ENCODE results near the gene LSM3.

Gene LSM3

DNA sequence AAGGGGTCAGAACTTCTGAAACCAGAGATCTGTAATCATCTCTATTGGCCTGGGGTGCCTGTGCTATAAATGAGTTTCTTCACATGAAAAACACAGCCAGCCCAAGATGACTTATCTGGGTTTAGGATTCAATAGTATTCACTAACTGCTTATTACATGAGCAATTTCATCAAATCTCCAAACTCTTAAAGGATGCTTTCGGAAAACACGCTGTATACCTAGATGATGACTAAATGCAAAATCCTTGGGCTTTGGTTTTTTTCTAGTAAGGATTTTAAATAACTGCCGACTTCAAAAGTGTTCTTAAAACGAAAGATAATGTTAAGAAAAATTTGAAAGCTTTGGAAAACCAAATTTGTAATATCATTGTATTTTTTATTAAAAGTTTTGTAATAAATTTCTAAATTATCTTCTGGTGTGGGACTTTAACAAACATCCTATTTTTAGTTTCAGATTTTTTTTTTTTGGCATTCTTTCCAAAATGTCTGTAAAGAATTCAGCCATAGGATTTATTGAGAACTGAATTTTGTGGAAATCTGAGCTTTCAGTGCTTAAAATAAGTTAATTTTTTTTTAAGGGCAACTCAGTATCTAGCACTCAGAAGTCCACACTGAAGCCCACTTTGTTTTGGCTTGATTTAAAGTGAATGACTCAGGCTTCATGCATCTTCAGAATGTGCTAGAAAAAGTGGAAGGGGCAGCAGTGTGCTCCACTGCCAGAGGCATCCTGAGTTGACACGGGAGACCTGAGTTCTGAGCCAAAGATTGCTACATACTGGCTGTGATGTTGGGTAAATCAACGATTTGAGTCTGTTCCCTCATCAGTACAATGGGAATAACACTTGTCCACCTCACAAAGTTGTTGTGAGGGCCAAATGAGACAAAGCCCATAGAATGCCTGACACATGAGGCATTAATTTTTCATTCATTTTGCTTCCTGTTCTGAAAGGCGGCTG lies 35.1 kb upstream of the LSM3 start:
- no peak for DNase-seq

DNA sequence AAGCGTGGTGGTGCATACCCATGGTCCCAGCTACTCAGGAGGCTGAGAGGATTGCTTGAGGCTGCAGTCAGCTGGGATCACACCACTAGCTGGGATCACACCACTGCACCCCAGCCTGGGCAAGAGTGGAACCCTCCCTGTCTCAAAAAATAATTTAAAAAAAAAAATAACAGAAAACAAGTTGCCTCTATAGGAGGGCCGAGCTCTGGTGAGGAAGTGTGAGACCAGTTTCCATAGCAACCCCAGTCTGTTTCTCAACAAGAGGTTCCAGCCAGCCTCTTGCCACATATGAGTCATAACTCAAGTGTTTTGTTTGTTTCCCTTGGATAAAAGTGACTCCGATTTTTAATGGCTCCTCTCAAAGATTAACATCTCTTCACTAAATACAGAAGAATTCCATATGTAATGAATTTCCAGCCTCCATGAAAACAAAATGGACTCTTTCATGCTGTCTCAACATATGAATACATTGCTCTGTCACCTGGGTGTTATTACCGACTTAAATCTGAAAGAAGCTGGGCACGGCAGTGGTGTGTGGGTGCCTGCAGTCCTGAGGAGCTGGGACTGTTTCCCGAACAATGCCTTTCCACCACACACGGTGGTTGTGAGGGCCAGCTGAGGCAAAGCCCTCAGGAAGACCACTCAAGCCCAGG lies 34.1 kb upstream of the LSM3 start:
- peak; percentile 75 for DNase-seq

DNA sequence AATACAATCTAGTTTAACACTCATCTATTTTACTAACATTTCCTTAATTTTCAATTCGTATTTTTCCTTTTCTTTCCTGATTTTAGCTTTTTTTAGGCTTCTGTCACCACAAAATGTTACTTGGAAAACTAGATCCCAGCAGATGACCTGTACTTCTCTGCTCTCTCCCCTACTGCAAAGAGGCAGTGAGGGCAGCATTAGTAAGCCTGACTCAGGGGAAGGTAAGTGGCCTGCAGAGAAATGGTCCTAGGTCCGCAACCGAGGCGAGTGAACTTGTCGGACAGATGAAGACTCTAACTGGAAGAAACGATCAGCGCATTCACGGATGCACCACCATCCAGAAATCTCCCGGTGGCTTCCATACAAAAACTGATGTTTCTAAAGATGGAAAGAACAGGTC lies 33.4 kb upstream of the LSM3 start:
- DNase-seq = no peak

DNA sequence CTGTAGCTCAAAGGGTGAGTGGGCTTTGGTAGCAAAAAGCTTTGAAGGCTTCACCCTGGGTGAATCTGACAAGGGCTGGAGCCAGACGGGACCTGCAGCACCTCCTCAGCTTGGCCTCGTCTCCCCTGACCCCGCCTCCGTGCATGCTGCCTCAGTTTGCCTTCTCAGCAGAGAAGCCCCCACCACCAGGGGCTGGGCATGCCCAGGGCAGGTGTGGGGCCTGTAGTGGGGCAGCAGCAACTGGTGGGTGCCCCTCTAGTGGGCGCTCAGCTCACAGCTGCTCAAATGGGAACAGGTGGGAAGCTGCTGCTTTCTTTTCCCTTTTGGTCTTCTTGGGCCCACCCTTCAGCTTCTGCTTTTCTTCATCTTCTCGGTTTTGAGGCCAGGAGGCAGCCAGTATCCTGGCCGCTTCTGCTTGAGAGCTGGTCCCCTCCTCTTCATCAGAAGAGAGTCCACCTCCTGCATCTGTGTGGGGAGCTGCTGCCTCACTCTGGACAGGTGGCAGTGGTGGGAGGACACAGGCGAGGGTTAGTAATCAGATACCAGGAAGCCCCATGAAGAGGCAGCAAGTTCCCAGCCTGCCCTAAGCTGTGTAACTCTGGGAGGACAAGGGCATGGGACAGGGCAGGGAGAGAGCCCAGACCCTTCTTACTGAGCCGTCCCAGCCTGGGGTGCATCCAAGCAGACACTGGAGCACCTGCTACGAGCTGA lies 32.8 kb upstream of the LSM3 start:
- no peak for DNase-seq

DNA sequence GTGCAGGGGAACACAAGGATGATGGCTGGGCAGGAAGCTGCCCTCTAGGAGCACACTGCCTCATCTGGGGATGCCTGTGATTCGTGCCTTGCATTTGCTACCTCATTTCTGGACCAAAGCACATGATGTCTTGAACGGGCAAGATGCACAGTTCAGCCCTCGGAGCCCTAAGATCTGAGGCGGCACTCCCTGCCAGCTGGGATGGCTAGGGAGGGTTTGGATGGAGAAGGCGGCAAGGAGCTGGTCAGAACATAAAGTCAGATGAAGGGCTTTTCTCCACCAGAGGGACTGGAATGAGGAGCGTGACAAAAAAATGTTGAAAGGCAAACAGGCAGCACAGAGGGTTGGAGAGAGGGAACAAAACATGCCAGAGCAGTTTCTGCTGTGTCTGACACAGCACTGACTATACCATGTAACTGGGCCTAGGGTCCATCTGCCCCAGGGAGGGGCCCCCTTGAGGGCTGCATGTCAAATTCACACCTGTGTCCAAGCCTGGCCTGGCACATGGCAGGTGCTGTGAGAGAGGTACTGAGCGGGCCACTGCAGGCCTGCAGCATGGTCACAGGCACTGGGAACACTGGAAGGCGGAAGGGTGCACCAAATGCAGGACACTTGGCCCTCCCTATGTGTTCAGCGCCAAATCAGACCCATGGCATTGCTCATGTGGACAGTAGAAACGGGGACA lies 32.1 kb upstream of the LSM3 start:
- no peak for DNase-seq

DNA sequence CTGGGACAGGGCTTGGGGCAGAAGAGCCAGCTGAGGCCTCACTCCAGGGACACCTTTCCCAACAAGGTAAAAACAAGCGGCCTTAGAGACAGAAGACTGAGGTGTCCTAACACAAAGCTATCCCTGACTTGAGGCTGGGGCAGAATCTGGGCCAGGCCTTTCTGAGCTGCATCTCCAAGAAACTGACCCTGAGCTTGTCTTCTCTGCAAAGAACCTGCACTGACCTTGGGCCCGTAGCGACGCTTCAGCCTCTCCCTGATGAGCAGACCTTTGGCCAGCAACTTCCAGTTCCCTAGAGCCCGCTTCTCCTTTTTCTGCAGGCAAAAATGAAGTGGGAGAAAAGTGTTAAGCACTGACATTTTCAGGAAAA lies 31.6 kb upstream of the LSM3 start:
- DNase-seq = no peak

DNA sequence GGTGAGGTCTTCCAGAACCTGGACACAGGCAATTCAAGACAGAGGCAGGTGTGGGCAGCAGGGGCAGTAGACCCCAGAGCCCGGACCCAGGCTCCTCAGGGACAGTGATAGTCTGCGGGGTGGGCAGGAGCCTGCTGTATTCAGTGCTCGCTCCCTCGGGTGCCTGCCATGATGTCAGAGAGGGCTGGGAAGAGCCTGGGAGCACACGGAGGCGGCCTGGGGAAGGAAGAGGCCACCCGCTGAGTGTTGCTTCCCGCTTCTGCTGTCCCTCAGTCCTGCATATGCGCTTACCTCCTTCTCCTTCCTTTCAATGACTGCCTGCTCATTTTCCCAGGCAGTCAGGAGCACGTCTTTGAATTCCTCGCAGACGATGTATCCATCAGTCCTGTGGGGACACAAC lies 31.0 kb upstream of the LSM3 start:
- no peak for DNase-seq

DNA sequence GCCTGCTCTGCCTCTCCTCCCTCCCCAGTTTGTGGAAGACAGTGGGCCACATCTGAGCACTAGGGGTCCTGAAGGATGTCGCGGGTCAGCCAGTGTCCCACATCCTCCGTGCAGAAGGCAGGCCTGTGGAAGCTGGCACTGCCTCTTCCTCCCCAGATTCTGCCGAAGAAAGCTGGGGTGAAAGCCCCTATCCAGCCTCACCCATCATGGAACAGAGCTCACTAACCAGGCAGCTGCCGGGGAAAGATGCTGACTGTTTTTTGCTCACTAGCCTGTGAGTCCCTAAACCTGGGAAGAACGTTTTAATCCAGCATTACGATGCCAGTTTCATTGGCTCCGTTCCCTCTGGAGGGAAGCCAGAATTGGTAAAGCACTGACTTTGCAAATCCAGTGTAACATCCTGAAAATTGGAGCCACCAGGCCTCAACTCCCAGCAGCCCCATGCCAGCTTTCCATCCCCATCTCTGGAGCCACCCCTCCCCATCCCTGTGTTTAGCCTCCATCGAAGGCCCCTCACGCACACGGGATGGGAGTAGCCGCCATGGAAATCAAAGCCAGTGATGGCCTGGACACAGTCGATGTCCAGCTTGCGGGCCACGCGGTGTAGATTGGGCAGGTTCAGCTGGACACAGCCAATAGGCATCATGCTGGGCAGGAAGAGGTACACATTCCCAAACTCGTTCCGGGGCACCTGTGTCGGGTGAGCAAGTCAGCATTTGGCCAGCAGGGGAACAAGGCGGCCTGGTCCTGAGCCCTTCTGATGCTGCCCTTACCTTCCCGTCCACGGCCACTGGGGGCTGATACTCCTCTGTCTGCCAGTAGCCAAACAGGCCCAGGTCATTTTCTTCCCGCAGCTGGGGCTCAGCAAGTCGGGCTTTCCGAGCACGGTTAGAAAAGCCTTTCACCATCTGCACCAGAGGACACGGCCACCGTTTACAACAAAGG lies 30.3 kb upstream of the LSM3 start:
- no peak for DNase-seq

DNA sequence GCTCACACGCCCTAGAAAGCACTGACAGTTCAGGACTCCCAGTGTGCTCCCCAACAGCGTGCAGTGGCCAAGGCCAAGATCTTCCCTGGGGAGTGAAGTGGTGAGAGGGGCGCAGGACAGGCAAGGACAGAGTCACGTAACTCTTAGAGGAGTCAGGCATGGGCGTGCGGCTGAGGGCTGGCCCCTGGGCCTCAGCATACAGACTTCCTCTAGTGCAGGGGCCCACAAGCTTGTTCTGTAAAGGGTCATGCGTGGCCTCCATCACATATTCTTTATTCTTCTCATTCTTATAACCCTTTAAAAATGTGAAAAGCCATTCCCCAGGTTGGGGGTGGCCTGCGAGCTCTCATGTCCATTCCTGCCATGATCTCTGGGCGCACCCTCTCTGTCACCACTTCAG lies 28.5 kb upstream of the LSM3 start:
- no peak for DNase-seq

DNA sequence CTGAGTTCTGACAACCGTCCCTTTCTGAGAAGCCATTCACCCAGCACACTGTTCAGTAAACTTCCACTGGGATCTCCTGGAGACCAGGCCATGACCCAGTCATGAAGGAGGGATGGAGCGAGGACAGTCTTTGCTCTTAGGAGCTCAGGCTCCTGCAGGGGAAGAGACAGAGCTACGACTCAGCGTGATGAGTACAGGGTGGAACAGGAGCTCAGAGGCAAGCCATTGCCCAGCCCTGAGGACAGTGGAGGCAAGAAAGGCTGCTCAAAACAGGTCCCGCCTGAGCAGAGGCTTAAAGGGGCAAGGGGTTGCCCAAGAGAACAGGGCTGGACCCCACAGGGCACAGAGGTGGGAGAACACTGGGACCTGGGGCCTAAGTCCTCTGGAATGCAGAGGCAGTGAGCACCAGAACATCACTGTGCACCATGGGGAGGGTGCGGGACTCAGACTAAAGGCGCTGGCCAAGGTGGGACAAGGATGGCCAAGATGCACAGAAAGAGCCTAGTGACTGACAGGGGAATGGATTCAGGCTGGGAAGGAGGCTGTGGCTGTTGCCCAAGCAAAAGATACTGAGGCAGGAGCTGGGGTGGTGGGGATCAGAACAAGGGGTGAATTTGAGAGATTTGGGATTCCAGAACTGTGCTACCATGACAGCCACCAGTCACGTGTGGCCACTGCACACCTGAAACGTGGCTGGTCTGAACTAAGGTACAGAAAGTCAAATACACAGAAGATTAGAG lies 28.0 kb upstream of the LSM3 start:
- DNase-seq = no peak

DNA sequence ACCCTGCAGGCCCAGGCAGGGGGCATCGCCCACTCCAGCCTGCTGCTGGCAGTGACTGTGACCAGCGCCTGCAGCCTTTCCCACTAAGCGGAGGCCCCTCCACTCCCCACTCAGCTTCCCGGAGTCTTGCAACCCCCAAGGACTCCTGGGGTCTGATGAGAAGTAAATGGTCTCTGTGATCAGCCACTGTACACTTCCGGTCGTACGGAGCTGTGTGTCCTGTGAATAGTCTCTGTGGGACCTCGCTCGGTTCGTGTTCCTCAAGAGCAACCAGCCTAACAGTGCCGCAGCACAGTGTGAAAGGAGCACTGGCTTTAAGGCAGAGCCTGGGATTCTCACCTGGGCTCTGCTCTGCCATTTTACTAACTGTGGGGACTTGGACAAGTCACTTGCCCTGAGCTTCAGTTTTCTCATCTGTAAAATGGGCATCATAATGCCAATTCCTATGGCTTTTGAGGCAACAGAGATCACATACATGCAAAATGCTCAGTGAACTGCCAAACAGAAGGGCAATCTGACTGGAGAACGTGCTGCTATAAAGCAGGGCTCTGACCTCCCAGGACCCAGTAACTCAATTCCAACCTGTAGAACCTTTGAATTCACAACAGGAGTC lies 27.0 kb upstream of the LSM3 start:
- DNase-seq = no peak

DNA sequence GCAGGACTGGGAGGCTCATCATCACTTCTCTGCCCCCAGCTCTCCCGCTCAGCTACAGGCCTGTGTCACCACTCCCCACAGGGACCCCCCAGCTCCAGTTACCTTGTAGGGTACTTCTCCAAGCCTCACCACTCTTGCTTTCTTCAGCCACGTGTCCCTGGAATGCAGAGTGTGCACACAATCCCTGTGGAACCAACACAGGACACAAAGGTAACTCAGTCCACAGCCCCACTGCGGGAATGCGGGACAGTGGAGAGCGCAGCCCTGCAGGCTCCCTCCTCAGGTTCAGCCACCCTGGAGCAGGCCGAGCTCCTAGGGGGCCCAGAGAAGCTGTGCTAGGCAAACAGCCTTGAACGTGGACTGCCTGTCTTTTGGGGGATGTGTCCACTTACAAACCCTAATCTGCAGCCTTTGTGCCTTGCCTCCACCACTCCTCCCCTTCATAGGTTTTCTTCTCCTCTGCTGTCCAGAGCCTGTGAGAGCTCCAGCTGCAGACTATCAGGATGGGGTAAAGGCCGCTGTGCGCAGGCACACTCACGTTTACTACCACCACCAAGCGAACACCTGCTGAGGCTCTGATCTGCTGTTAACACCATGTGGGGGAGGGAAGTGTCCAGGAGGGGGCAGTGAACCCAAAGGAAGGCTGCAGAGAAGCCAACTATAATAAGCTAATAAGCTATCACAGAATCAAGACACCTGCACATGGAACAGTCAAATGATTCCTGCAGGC lies 26.2 kb upstream of the LSM3 start:
- DNase-seq = no peak

DNA sequence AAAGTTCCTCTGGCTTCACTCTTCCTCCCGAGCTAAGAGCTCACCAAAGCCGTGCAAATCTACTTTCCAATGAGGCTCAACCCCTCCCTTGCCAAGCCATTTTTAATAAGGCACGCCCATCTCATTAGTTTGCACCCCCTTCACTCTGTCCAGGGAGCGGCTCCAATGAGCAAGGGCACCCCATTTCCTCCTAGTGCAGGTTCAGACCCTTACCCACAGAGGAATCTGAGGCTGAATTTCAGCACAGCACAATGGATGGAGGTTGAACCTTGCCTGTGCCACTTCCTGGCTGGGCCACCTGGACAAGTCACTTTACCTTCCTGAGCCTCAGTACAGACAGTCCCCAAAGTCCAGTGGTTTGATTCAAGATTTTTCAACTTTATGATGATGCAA lies 25.7 kb upstream of the LSM3 start:
- no peak for DNase-seq

DNA sequence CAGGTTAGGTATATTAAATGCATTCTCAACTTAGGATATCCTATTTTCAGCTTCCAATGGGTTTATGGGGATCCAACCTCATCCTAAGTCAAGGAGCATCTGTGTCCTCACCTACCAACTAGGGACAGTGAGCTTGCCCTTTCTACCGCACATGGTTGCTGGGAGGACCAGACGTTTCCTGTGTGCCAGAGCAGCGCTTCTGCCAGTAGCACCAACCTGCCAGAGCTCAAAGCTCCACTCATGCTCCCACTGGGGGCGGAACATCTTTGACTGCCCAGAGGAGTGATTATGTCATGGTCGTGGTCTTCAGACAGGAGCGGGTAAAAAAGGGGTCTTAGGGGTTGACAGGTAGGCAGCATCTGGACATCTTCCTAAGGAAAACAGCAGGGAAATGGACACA lies 25.0 kb upstream of the LSM3 start:
- DNase-seq = no peak

DNA sequence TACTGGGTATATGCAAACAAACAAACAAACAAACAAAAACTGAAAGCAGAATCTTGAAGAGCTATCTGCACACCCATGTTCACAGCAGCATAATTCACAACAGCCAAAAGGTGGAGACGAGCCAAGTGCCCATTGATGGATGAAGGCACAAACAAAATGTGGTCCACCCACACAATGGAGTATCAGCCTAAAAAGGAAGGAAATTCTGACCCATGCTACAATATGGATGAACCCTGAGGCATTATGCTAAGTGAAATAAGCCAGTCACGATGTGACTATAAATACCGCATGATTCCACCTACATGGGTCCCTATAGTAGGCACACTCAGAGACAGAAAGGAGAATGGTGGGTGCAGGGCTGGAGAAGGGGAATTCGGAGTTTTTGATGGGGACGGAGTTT lies 24.3 kb upstream of the LSM3 start:
- no peak for DNase-seq

DNA sequence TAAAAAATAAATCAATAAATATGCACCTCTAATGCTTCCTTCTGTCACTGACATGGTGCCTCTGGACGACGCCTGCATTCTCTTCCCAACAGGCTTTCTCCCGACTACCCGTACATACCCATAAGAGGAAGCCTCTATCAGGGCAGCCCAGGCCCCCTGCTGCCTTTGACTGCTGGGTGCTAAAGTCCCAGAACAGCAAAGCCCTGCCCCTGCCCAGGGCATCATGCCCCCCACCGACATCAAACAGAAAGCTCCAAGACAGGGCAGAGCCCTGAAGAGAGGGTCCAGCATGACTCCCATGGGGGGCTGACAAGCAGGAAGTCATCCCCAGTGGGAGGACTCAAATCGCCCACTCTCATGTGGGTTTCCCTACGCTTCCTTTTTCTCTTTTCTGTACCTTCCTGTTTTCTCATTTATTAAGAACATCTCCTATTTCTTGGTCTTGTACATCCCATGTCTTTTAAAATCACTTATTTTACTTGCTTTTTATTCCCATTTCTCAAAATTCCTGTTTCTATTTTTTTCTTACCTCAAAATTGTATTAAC lies 23.6 kb upstream of the LSM3 start:
- no peak for DNase-seq

DNA sequence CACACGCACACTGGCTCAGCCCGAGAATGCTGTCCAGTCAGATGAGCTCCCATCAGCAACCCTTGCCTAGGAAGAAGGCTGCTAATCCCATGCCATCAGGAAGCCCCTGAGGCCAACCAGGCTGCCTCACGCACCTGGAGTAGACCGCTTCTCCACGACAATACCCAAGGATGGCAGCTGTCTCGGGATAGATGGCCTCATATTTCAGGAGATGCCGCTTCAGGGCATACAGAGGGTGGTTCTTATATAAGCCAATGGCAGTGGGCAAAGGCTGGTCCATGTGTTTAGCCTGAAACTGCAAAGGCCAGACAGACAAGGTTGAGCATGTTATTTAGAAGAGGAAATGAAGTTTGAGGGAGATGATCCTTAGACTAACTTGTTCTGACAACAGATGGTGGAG lies 22.4 kb upstream of the LSM3 start:
- DNase-seq = no peak

DNA sequence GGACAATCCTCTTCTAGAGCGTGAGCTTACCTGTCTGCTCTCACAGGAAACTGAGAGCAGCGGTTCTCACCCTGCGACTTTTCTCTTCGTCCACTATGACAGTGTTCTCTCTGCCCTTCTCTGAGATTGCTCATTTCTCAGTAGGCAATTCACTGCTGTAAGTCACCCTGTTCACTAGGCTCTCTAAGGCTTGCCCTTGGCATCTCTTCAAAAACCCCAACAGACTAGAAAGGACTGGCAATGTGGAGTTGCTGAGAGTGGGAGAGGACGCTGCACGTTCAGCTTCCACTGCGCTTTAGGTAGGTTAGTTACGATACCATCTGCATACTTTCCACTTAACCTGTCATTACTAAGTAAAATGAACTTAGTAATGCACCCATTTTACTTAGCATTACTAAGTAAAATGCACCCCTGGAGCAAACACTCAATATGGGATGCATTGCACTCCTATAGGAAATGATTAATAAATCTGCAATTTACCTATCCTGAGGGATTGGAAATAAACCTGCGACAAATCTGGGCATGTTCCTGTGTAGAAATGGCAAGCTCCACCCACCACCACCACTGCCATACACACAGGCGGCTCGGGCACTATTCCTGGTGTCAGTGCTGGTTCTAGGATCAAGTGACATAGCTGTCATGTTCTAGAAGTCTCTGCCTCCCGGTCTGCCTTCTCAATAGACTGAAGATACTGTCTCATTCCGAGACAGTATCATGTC lies 21.6 kb upstream of the LSM3 start:
- no peak for DNase-seq

DNA sequence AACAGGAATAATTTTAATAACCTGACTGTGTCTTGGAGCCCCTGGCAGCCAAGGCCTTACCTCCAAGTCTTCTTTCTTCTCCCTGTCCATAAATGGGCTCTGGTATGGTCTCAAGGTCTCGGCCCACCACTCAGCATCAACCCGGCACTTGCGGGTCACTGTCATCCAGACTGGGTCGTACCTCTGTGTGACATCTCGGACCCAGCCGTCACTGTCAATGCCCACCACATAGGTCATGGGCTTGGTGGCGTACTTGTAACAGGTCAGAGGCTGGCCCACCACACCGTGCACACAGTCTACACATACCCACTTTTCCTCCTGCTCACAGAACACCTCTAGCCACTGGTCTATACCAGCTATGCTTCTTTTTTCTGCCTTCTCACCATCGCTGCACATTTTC lies 20.7 kb upstream of the LSM3 start:
- no peak for DNase-seq

Data from NCI-H345 (cell line).